Mesendoderm (in vitro differentiated cells): ENCODE measurements around the gene FBXW5.

Experiments used
- DNase-seq: peaks from one replicate; pipeline ENCODE4 v3.0.0; 2013
- H2AK5ac ChIP-seq: 2 replicates; pipeline ENCODE4 v1.6.1; 2013; ENCODE audit warnings: low read length, inconsistent platforms
- H2BK120ac ChIP-seq: 2 replicates; pipeline ENCODE4 v1.6.1; 2013; ENCODE audit warnings: low read depth, mild to moderate bottlenecking, low read length, moderate library complexity, mixed read lengths
- H2BK15ac ChIP-seq: replicated peaks from 2 replicates; pipeline ENCODE4 v1.6.1; 2013; ENCODE audit warnings: low read depth, mild to moderate bottlenecking, moderate library complexity
- H2BK5ac ChIP-seq: 2 replicates; pipeline ENCODE4 v1.6.1; 2013; ENCODE audit warnings: low read length, inconsistent platforms
- H3K18ac ChIP-seq: 2 replicates; pipeline ENCODE4 v1.6.1; 2013; ENCODE audit warnings: mild to moderate bottlenecking, low read length, mixed read lengths
- H3K23ac ChIP-seq: one replicate; pipeline ENCODE4 v1.6.1; 2013; ENCODE audit warnings: low read length
- H3K27ac ChIP-seq: 2 replicates; pipeline ENCODE4 v1.5.1; 2013; ENCODE audit warnings: low read depth, mild to moderate bottlenecking, inconsistent platforms, low read length, moderate library complexity
- H3K27me3 ChIP-seq: 2 replicates; pipeline ENCODE4 v1.6.1; 2013; ENCODE audit warnings: low read length, control low read depth, mild to moderate bottlenecking, inconsistent platforms; ENCODE audit not compliant: insufficient read depth, poor library complexity
- H3K36me3 ChIP-seq: 2 replicates; pipeline ENCODE4 v1.6.1; 2013; ENCODE audit warnings: low read length, inconsistent platforms; ENCODE audit not compliant: control insufficient read depth, insufficient read depth
- H3K4ac ChIP-seq: one replicate; pipeline ENCODE4 v1.6.1; 2013; ENCODE audit warnings: low read depth, mild to moderate bottlenecking, low read length, moderate library complexity
- H3K4me1 ChIP-seq: 2 replicates; pipeline ENCODE4 v1.6.1; 2013; ENCODE audit warnings: low read depth, low read length, inconsistent platforms; ENCODE audit not compliant: control insufficient read depth
- H3K4me2 ChIP-seq: 2 replicates; pipeline ENCODE4 v1.6.1; 2013; ENCODE audit warnings: low read length
- H3K4me3 ChIP-seq: 2 replicates; pipeline ENCODE4 v1.5.1; 2013; ENCODE audit warnings: mild to moderate bottlenecking, low read length
- H3K56ac ChIP-seq: one replicate; pipeline ENCODE4 v1.6.1; 2013; ENCODE audit warnings: low read length
- H3K79me1 ChIP-seq: 2 replicates; pipeline ENCODE4 v1.6.1; 2013; ENCODE audit warnings: low read length, inconsistent platforms
- H3K79me2 ChIP-seq: 2 replicates; pipeline ENCODE4 v1.6.1; 2013; ENCODE audit warnings: mild to moderate bottlenecking, low read length; ENCODE audit not compliant: control insufficient read depth, insufficient read depth
- H3K9ac ChIP-seq: 2 replicates; pipeline ENCODE4 v1.6.1; 2013; ENCODE audit warnings: low read length, inconsistent platforms
- H4K5ac ChIP-seq: one replicate; pipeline ENCODE4 v1.6.1; 2013; ENCODE audit warnings: low read length
- H4K8ac ChIP-seq: one replicate; pipeline ENCODE4 v1.6.1; 2013; ENCODE audit warnings: low read depth, mild to moderate bottlenecking, control low read depth, low read length, moderate library complexity
- WGBS: extraction: QIAGEN DNeasy Blood & Tissue Kit; methylation state at CpG from one replicate; pipeline ENCODE4 v1.1.7; 2013; ENCODE audit warnings: low lambda C conversion rate, missing lambda C conversion rate; ENCODE audit not compliant: insufficient coverage; ENCODE audit errors: extremely low coverage; 5-methylcytosine and 5-hydroxymethylcytosine counted together

Gene FBXW5

GRCh38 chr9:136969774-136970173, 25.2 kb upstream of the FBXW5 start:
- H4K5ac ChIP-seq = no peak overlapping the region
- H2BK5ac ChIP-seq = no peak overlapping the region
- H3K27me3 ChIP-seq = no peaks in the 10 kb centered on the region
- no peak overlapping the region for H3K27ac ChIP-seq
- H3K4me1 ChIP-seq = peaks cover 2% of the 10 kb centered on the region
- H3K4me3 ChIP-seq = no peak overlapping the region
- no peak overlapping the region for H3K18ac ChIP-seq
- no peak overlapping the region for H3K56ac ChIP-seq
- no peaks in the 10 kb centered on the region for H3K79me1 ChIP-seq
- H2AK5ac ChIP-seq = no peak overlapping the region
- H3K4ac ChIP-seq = no peak overlapping the region
- no peaks in the 10 kb centered on the region for H3K79me2 ChIP-seq
- no peak overlapping the region for H3K9ac ChIP-seq
- no CpG with 5 or more reads among the region's 5 CpGs for WGBS
- no peaks in the 10 kb centered on the region for H3K36me3 ChIP-seq
- no peak overlapping the region for H3K4me2 ChIP-seq
- no peak for DNase-seq
- H2BK120ac ChIP-seq = no peak overlapping the region
- no peak overlapping the region for H2BK15ac ChIP-seq
- no peak overlapping the region for H3K23ac ChIP-seq
- no peak overlapping the region for H4K8ac ChIP-seq

DNA sequence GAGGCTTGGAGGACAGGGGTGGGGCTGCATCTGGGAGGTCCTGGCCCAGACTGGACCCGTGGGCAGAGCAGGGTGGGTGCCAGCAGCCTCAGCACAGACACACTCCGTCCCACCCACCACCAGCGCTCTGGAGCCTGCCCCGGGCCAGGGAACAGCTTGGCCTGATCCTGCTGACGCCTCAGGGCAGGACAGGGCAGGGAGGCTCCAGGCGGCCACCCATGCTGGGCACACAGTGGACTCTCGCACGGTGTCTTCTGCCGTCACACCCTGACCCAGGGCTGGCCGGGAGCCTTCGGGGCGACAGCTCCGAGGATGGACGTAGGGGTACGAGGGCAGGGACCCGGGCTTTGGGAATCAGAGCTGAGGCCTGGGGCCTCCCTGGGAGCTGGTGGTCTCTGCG, 24.6 kb upstream of the FBXW5 start:
- H3K79me1 ChIP-seq = no peaks in the 10 kb centered on the region
- H2BK120ac ChIP-seq = no peak overlapping the region
- no CpG with 5 or more reads among the region's 17 CpGs for WGBS
- no peak overlapping the region for H3K18ac ChIP-seq
- H3K27ac ChIP-seq = no peak overlapping the region
- no peaks in the 10 kb centered on the region for H3K27me3 ChIP-seq
- DNase-seq = no peak
- no peak overlapping the region for H2AK5ac ChIP-seq
- H2BK15ac ChIP-seq = no peak overlapping the region
- no peak overlapping the region for H3K9ac ChIP-seq
- no peak overlapping the region for H3K4me3 ChIP-seq
- H3K4me2 ChIP-seq = no peak overlapping the region
- no peak overlapping the region for H3K56ac ChIP-seq
- no peak overlapping the region for H3K23ac ChIP-seq
- H2BK5ac ChIP-seq = no peak overlapping the region
- H4K8ac ChIP-seq = no peak overlapping the region
- no peak overlapping the region for H4K5ac ChIP-seq
- no peaks in the 10 kb centered on the region for H3K79me2 ChIP-seq
- no peaks in the 10 kb centered on the region for H3K36me3 ChIP-seq
- H3K4me1 ChIP-seq = peaks cover 2% of the 10 kb centered on the region
- H3K4ac ChIP-seq = no peak overlapping the region

- WGBS = no CpG with 5 or more reads among the region's 17 CpGs
- DNase-seq = no peak
- Histone ChIP-seq H4K5ac (no peak overlapping the region), H2AK5ac (no peak overlapping the region), H3K4me2 (no peak overlapping the region), H3K4me3 (no peak overlapping the region), H3K9ac (no peak overlapping the region), H3K23ac (no peak overlapping the region), H3K18ac (no peak overlapping the region), H3K79me2 (no peaks in the 10 kb centered on the region), H2BK120ac (no peak overlapping the region), H3K27ac (no peak overlapping the region), H3K36me3 (no peaks in the 10 kb centered on the region), H3K56ac (no peak overlapping the region), H3K4me1 (peaks cover 2% of the 10 kb centered on the region), H3K4ac (no peak overlapping the region), H2BK15ac (no peak overlapping the region), H3K79me1 (no peaks in the 10 kb centered on the region), H2BK5ac (no peak overlapping the region), H4K8ac (no peak overlapping the region), H3K27me3 (no peaks in the 10 kb centered on the region)
Measured at GRCh38 chr9:136968333-136969127, 24.0 kb upstream of the FBXW5 start.

DNA sequence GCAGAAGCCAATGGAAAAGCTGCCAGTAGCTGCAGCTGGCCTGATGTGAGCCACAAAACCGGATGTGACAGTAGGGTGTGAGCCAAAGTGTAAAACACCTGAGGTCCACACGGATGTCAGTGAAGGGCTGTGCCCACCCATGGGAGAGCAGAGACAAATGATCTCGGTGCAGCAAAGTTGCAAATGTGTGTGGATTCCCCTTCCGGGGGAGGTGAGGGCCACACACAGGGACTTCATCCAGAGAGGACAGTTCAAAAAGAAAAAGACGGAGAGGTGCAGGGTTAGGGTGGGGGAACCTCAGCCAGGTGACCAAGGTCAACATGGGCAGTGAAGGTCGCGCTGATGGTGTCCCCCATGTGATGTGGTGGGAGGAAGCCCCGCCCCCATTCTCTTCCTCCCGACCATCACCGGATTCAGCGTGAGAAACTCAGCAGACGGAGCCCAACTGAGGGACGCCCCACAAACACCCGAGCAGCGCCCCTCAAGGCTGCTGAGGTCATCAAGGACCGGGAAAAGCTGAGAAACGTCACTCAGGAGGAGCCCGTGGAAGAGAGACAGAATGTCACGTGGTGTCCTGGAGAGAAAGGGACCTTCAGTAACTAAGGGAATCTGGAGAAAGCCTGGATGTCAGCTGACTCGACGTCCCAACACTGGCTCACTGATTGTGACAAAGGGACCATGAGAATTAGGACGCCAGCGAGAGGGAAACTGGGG, 21.4 kb upstream of the FBXW5 start:
- Histone ChIP-seq H2BK120ac (no peak overlapping the region), H3K27ac (no peak overlapping the region)
- no CpG with 5 or more reads among the region's 23 CpGs for WGBS

DNA sequence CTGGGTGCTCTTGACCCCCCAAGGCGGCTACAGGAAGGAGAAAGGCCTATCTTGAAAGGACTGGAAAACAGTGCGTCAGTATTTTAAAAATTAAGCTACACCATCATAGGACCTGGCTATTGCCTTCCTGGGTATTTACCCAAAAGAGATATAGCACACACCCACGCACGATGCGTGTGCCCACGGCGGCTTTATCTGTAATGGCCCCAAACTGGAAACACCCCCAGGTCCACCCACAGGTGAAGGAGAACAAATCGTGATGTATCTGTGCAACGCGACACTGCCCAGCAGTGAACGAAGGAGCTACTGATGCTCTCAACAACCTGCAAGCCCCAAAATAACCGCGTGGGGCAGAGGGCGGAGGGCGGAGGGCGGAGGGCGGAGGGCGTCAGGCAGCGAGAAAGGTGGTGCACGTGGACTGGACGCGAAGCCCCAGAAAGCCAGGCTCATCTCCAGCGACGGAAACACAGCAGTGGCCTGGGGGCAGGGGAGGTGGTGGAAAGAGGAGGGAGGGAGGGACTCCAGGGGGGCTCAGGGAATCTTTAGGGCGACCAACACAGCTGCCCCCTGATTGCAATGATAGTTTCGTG, 20.4 kb upstream of the FBXW5 start:
- Histone ChIP-seq H3K23ac (no peak overlapping the region), H2BK15ac (no peak overlapping the region)
- no CpG with 5 or more reads among the region's 26 CpGs for WGBS

More for the DNA sequence above, 21.4 kb upstream of the FBXW5 start:
- Histone ChIP-seq H3K79me1 (no peaks in the 10 kb centered on the region), H2BK15ac (no peak overlapping the region), H2AK5ac (no peak overlapping the region), H2BK5ac (no peak overlapping the region), H3K4me3 (no peak overlapping the region), H4K8ac (no peak overlapping the region), H3K27me3 (no peaks in the 10 kb centered on the region), H3K18ac (no peak overlapping the region), H3K4me2 (no peak overlapping the region), H3K4ac (no peak overlapping the region), H3K56ac (peak overlapping the region; percentile 30), H3K4me1 (peaks cover 2% of the 10 kb centered on the region), H4K5ac (no peak overlapping the region), H3K23ac (no peak overlapping the region), H3K9ac (no peak overlapping the region), H3K36me3 (no peaks in the 10 kb centered on the region), H3K79me2 (no peaks in the 10 kb centered on the region)
- peak; percentile 34 for DNase-seq

More for the DNA sequence above, 20.4 kb upstream of the FBXW5 start:
- no peak overlapping the region for H3K18ac ChIP-seq
- no peaks in the 10 kb centered on the region for H3K27me3 ChIP-seq
- no peak overlapping the region for H3K9ac ChIP-seq
- H3K27ac ChIP-seq = no peak overlapping the region
- no peak overlapping the region for H3K56ac ChIP-seq
- H3K4me1 ChIP-seq = peaks cover 2% of the 10 kb centered on the region
- H4K8ac ChIP-seq = no peak overlapping the region
- no peak overlapping the region for H2BK120ac ChIP-seq
- H3K79me2 ChIP-seq = no peaks in the 10 kb centered on the region
- no peak overlapping the region for H2BK5ac ChIP-seq
- H4K5ac ChIP-seq = no peak overlapping the region
- no peak overlapping the region for H3K4ac ChIP-seq
- no peak overlapping the region for H3K4me2 ChIP-seq
- H3K79me1 ChIP-seq = no peaks in the 10 kb centered on the region
- H3K4me3 ChIP-seq = no peak overlapping the region
- H2AK5ac ChIP-seq = no peak overlapping the region
- no peaks in the 10 kb centered on the region for H3K36me3 ChIP-seq
- DNase-seq = no peak
